GM12891 (cell line): ENCODE data around the gene PDZK1IP1.
"Not testable (repeated sequence)": the region's sequence is repeated elsewhere in the genome, so short reads cannot be mapped to it uniquely, and the experiment has no call there.

Experiments used
- DNase-seq: peaks from one replicate; pipeline ENCODE4 v3.0.0; 2011; ENCODE audit warnings: low spot score; ENCODE audit not compliant: insufficient read length
- FAIRE-seq: peaks from 2 replicates; lab custom pipeline; 2011; peaks lifted over from hg19 to GRCh38; lab: Jason Lieb, UNC
- PAX5 ChIP-seq: IDR thresholded peaks from 2 replicates; pipeline ENCODE4 v1.6.1; 2011; ENCODE audit warnings: low read length, moderate library complexity, mild to moderate bottlenecking; ENCODE audit not compliant: insufficient read depth, severe bottlenecking
- POLR2A ChIP-seq: IDR thresholded peaks from 2 replicates; pipeline ENCODE4 v1.6.1; 2011; ENCODE audit warnings: low read depth, low read length, control low read depth
- POLR2AphosphoS5 ChIP-seq: IDR thresholded peaks from 2 replicates; pipeline ENCODE4 v1.6.1; 2011; ENCODE audit warnings: low read depth, low read length, control low read depth
- POU2F2 ChIP-seq: IDR thresholded peaks from 2 replicates; pipeline ENCODE4 v1.6.1; 2011; ENCODE audit warnings: low read depth, mild to moderate bottlenecking, control low read depth, low read length, moderate library complexity
- SPI1 ChIP-seq: IDR thresholded peaks from 2 replicates; pipeline ENCODE4 v1.6.1; 2011; ENCODE audit warnings: low read depth, low read length, control low read depth
- TAF1 ChIP-seq: IDR thresholded peaks from 2 replicates; pipeline ENCODE4 v1.6.1; 2011; ENCODE audit warnings: low read depth, low read length, control low read depth

The PDZK1IP1 gene

DNA sequence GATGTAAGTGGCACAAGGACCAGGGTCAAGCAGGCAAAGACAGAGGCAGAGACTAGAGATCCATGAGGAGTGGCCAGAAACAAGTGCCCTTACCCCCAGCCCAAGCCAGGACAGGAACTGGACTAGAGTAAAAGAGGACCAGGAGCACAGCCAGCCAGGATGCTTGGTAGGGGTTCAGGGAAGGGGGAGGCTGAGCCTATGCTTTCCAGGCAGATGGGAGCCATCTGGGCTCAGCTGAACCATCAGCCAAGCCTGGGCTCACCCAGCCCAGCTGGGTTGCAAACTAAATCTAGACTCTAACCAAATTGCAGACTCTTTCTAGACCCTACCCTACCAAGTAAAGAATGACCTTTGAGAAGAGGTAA, 15.2 kb downstream of the PDZK1IP1 start:
- DNase-seq (no peak), FAIRE-seq (no peak)
- TF ChIP-seq POLR2AphosphoS5 (no peak), POLR2A (no peak), PAX5 (no peak), POU2F2 (no peak), SPI1 (no peak), TAF1 (no peak)

DNA sequence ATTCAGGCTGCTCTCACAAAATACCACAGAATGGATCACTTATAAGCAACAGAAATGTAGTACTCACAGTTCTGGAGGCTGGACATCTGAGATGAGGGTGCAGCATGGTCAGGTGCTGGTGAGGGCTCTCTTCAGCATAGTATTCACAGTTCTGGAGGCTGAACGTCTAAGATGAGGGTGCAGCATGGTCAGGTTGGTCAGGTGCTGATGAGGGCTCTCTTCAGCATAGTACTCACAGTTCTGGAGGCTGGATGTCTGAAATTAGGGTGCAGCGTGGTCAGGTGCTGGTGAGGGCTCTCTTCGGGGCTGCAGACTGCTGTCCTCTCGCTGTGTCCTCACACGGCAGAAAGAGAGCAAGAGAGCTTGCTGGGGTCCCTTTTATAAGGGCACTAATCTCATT, 17.1 kb downstream of the PDZK1IP1 start:
- no peak for DNase-seq
- FAIRE-seq: no peak
- TF ChIP-seq POLR2A (no peak), POU2F2 (no peak), TAF1 (no peak), SPI1 (no peak), POLR2AphosphoS5 (no peak), PAX5 (no peak)

DNA sequence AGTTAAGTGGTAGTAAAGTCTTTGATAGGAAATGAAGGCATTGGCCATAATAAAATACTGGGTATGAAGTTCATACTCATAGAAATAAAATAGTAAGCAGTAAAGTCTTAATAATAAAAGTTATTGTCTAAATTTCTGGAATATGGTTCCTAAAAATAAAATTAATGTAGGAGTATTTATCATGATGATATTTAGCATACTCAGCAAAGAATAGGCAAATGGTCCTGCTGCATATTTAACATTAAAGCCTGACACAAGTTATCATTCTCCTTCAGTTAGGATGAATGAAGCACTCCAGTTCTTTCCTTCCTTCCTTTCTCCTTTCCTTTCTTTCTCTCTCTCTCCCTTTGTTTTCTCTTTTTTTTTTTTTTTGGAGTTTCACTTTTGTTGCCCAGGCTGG, 25.3 kb downstream of the PDZK1IP1 start:
- no peak for TF ChIP-seq POU2F2
- TF ChIP-seq TAF1: no peak
- TF ChIP-seq POLR2AphosphoS5: no peak
- TF ChIP-seq POLR2A: no peak
- TF ChIP-seq PAX5: no peak
- no peak for TF ChIP-seq SPI1
- DNase-seq (no peak), FAIRE-seq (no peak)

DNA sequence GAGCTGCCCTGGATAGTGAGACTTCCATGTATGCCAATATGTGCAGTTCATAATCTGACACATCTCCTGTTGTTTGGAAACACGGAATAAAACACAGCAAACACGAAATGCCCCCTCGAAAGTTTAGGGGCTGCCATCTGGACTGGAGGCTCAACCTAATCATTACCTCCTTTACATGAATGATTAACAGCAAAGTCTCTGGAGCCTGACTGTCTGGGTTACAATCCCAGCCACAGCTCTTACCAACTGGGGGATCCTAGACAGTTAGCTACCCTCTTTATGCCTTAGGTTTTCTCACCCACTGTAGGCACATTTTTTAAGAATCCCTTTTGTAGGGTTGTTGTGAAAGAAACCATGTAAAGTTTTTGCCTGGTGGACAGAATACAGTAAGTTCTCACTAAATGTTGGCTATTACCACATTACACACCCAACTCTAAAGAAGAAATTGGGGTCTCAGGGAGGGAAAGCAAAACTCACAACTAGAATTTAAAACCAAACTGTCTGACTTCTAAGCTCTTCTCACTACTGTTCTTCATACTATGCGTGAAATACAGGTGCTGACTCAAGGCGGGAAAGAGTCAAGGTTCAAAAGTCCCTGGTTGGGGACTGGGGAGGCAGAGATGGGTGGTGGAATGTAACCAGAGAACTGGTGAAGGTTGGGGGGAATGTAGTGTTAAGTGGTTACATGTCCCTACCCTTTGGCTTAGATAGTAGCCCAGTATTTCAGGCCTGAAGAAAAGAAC, 28.4 kb downstream of the PDZK1IP1 start:
- TF ChIP-seq TAF1 (no peak), PAX5 (no peak), POLR2AphosphoS5 (no peak), POU2F2 (no peak), SPI1 (no peak)
- no peak for FAIRE-seq
- no peak for DNase-seq

DNA sequence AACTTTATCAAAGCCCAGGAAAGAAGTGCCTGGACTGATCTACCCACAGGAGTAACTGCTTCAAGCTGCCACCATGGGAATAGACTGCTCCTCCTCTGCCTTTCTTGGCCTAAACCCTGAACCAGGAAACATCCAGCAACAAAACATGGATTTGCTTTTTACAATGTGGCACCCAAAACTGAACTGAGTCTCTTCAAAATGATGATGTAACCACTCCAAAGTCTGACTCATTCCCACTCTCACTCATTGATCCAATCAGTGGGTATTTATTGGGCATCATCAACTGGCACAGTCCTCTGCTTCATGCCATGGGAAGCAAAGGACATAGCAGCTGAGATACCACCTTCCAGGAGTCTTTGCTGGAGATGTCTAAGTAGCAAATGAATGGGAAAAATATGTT, 29.1 kb downstream of the PDZK1IP1 start:
- FAIRE-seq (no peak), DNase-seq (no peak)

DNA sequence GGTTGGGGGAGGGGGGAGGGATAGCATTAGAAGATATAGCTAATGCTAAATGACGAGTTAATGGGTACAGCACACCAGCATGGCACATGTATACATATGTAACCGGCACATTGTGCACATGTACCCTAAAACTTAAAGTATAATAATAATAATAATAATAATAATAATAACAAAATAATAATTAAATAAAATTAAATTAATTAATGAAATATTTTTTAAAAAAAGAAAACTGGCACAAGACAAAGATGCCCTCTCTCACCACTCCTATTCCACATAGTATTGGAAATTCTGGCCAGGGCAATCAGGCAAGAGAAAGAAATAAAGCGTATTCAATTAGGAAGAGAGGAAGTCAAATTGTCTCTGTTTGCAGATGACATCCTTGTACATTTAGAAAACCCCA, 31.9 kb downstream of the PDZK1IP1 start:
- not testable (repeated sequence) for FAIRE-seq, DNase-seq

More for the DNA sequence above, 29.1 kb downstream of the PDZK1IP1 start:
- TF ChIP-seq POLR2A (no peak), POLR2AphosphoS5 (no peak), PAX5 (no peak), TAF1 (no peak), SPI1 (no peak), POU2F2 (no peak)

DNA sequence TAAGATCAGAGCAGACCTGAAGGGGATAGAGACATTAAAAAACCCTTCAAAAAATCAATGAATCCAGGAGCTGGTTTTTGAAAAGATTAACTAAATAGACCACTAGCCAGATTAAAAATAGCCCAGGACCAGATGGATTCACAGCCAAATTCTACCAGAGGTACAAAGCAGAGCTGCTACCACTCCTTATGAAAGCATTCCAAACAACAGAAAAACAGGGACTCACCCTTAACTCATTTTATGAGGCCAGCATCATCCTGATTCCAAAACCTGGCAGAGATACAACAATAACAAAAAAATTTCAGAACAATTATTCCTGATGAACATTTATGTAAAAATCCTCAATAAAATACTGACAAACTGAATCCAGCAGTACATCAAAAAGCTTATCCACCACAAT, 33.4 kb downstream of the PDZK1IP1 start:
- not testable (repeated sequence) for DNase-seq, FAIRE-seq

DNA sequence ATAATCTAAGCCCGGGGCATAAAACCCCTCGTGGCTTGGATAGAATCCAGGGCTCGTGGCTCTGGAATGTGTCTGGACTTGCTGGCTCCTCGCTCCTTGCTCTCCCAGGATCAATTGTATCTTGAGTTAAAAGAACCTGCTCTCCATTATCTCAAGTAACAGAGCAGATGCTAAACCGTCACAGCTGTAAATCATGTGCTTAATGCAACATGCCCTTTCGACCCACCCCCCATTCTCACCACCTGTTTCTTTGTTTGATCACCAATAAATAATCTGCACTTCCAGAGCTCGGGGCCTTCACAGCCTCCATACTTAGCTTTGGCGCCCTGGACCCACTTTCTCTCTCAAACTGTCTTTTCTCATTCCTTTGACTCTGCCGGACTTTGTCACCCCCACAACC, 40.7 kb downstream of the PDZK1IP1 start:
- not testable (repeated sequence) for DNase-seq, FAIRE-seq

DNA sequence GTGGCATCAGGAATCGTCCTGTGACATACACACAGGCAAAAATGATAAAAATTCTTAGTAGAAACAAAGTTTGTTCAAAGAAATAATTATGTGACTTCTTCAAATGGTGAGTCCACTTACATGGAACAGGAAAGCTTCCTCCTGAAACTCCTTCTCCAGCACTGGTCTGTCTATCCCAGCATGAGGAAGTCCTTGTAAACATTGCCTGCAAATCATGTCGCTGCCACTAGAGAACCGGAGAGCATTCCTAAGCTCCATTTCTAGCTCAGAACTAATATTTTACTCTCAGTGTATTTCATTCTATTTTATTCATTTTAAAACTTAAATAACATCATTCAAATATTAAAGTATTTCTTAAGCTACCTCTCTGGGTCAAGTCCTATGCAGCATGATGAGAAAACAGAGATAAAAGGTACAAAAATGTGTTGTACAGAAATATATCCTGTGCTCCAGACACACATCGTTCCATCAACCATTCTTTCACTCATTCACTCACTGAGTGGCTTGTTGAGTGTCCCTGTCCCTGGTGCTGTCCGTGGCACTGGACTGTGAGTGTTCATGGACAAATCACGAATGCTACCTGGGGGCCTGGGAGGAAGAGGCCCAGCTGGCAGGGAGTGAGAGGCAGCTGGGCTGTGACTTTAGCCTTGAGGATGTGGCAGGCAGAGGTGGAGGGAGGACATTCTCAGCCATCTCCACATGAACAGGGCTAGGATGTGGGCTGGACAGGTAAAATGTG, 42.6 kb downstream of the PDZK1IP1 start:
- no peak for FAIRE-seq
- no peak for DNase-seq
- TF ChIP-seq PAX5: no peak
- TF ChIP-seq POLR2AphosphoS5: no peak
- TF ChIP-seq POU2F2: no peak
- TF ChIP-seq POLR2A: no peak
- TF ChIP-seq TAF1: no peak
- TF ChIP-seq SPI1: no peak

DNA sequence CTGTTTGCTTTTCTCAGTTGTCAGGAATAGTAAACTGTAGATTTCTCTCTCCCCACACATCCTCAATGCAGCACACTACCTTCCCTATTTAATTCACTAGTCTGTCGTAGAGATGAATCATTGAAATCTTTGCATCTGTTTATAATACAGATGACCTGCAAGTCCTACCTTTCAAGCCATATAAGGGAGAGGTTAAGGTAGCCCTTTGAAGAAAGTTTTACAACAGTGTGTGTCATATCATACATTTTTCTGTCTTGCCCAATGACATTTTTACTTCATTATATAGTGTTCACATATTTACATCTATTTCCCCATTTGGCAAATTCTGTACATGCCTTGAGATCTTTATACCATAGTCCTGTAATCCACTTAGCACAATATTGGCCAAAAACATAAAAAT, 43.3 kb downstream of the PDZK1IP1 start:
- FAIRE-seq, DNase-seq: not testable (repeated sequence)

DNA sequence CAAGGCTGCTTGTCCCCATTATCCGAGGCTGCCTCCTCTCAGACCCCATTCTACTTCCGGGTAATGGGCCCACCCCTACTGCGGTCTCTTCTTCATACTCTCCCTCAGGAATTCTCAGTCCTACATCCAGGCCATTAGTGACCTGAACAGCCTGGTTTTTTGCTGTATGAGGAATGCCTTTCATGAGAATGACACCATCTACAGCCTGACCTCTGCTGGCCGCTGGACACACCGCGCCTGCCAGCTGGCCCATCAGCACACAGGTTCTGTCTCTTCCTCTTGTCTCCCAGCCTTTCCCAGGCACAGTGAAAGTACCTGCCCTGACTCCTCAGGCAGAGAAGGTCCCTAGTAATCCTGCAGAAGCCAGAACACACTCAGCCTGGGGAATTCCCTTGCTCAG, 46.2 kb downstream of the PDZK1IP1 start:
- not testable (repeated sequence) for FAIRE-seq, DNase-seq

DNA sequence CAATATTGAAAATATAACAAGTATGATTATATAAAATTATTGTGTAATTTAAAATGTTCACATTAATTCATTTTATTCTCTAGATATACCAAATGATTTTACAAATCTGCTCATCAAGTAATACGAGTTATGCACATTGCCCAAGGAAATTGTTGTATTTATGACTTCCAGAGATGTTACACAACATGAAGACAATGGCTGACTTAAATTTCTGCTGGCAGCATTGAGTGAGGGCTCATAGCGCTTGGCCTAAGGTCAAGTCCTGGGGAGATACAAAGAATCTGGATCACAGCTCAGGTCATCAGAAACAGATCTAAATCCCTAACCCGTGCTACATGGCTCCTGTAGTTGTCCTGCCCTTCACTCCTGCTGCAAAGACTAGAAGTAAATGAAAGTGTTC, 49.5 kb downstream of the PDZK1IP1 start:
- not testable (repeated sequence) for DNase-seq, FAIRE-seq
